Stimulated activated CD4-positive, alpha-beta T cell treated with anti-CD3 and anti-CD28 coated beads, Interleukin-12 subunit alpha, Interleukin-12 subunit beta, amount 100 ng/mL, for 24 hours (primary cell): ENCODE measurements around the gene TMEFF2.
"Not testable (repeated sequence)": the region's sequence is repeated elsewhere in the genome, so short reads cannot be mapped to it uniquely, and the experiment has no call there.

Source experiments
- DNase-seq, 2 experiments: peaks; one replicate each; pipeline ENCODE4 v3.0.0-alpha.2; 2020; ENCODE audit warnings: low read depth in 2 of 2

TMEFF2 gene

GRCh38 chr2:192183296-192183695 lies 11.4 kb downstream of the TMEFF2 start:
- DNase-seq = no peak

GRCh38 chr2:192166946-192167345 lies 27.8 kb downstream of the TMEFF2 start:
- DNase-seq = no peak

- no peak for DNase-seq
Measured at GRCh38 chr2:192165842-192166241, 28.9 kb downstream of the TMEFF2 start.

- DNase-seq = peak; percentile 24 to 57
Measured at GRCh38 chr2:192162392-192163042, 32.2 kb downstream of the TMEFF2 start.

- DNase-seq = no peak
Measured at GRCh38 chr2:192161656-192162290, 33.0 kb downstream of the TMEFF2 start.

GRCh38 chr2:192159736-192160135 lies 35.0 kb downstream of the TMEFF2 start:
- DNase-seq = no peak

- no peak for DNase-seq
Measured at GRCh38 chr2:192159208-192159607, 35.5 kb downstream of the TMEFF2 start.

GRCh38 chr2:192157776-192158175 lies 37.0 kb downstream of the TMEFF2 start:
- no peak for DNase-seq

GRCh38 chr2:192155511-192156118 lies 39.1 kb downstream of the TMEFF2 start:
- DNase-seq = no peak

GRCh38 chr2:192153561-192153960 lies 41.2 kb downstream of the TMEFF2 start:
- DNase-seq = no peak

GRCh38 chr2:192151853-192152252 lies 42.9 kb downstream of the TMEFF2 start:
- no peak for DNase-seq

GRCh38 chr2:192150166-192150565 lies 44.6 kb downstream of the TMEFF2 start:
- DNase-seq = no peak

- DNase-seq = no peak
Measured at GRCh38 chr2:192148620-192149321, 46.0 kb downstream of the TMEFF2 start.

- DNase-seq = no peak
Measured at GRCh38 chr2:192148241-192148619, 46.5 kb downstream of the TMEFF2 start.

- DNase-seq = no peak
Measured at GRCh38 chr2:192146069-192147015, 48.4 kb downstream of the TMEFF2 start.

GRCh38 chr2:192145496-192145895 lies 49.2 kb downstream of the TMEFF2 start:
- no peak for DNase-seq

- no peak for DNase-seq
Measured at GRCh38 chr2:192140236-192140839, 54.4 kb downstream of the TMEFF2 start.

- no peak for DNase-seq
Measured at GRCh38 chr2:192139813-192140212, 54.9 kb downstream of the TMEFF2 start.

GRCh38 chr2:192137451-192137850 lies 57.3 kb downstream of the TMEFF2 start:
- no peak for DNase-seq

GRCh38 chr2:192132604-192133003 lies 62.1 kb downstream of the TMEFF2 start:
- not testable (repeated sequence) for DNase-seq

GRCh38 chr2:192130312-192130711 lies 64.4 kb downstream of the TMEFF2 start:
- DNase-seq = not testable (repeated sequence)
